Measurements from ENCODE around the gene FFAR1.

DNA sequence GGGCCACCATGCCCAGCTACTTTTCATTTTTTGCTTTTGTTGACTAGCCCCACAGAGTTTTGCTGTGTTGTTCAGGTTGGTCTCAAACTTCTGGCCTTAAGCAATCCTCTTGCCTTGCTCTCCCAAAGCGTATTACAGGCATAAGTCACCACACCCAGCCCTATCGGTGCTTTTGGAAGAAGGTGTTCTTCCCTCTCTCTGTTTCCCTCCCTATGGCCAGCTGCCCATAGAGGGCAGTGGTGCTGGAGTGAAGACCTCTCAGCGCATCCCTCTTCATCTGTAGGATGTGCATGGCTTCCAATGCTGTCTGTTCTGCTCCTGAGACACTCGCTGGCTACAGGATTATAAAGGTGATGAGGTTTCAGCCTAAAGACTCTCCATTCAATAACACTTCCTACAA, 20.1 kb upstream of the FFAR1 start:
- TF ChIP-seq, protein P1, sequence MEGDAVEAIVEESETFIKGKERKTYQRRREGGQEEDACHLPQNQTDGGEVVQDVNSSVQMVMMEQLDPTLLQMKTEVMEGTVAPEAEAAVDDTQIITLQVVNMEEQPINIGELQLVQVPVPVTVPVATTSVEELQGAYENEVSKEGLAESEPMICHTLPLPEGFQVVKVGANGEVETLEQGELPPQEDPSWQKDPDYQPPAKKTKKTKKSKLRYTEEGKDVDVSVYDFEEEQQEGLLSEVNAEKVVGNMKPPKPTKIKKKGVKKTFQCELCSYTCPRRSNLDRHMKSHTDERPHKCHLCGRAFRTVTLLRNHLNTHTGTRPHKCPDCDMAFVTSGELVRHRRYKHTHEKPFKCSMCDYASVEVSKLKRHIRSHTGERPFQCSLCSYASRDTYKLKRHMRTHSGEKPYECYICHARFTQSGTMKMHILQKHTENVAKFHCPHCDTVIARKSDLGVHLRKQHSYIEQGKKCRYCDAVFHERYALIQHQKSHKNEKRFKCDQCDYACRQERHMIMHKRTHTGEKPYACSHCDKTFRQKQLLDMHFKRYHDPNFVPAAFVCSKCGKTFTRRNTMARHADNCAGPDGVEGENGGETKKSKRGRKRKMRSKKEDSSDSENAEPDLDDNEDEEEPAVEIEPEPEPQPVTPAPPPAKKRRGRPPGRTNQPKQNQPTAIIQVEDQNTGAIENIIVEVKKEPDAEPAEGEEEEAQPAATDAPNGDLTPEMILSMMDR (conservative IDR thresholded peaks at IDR 0.05; ENCODE audit: low read depth in 2 of 2), result peak; percentile 58 to 66
- TF ChIP-seq POLR2AphosphoS5 (IDR thresholded peaks at IDR 0.05; ENCODE audit: low read depth), result no peak
- TF ChIP-seq EZH2phosphoT487 (IDR thresholded peaks at IDR 0.05; ENCODE audit: unreplicated experiment), result no peak
- TF ChIP-seq CREB1 (CRISPR knock-in tag; IDR thresholded peaks at IDR 0.05; ENCODE audit: low read depth), result no peak
- TF ChIP-seq, protein P2, sequence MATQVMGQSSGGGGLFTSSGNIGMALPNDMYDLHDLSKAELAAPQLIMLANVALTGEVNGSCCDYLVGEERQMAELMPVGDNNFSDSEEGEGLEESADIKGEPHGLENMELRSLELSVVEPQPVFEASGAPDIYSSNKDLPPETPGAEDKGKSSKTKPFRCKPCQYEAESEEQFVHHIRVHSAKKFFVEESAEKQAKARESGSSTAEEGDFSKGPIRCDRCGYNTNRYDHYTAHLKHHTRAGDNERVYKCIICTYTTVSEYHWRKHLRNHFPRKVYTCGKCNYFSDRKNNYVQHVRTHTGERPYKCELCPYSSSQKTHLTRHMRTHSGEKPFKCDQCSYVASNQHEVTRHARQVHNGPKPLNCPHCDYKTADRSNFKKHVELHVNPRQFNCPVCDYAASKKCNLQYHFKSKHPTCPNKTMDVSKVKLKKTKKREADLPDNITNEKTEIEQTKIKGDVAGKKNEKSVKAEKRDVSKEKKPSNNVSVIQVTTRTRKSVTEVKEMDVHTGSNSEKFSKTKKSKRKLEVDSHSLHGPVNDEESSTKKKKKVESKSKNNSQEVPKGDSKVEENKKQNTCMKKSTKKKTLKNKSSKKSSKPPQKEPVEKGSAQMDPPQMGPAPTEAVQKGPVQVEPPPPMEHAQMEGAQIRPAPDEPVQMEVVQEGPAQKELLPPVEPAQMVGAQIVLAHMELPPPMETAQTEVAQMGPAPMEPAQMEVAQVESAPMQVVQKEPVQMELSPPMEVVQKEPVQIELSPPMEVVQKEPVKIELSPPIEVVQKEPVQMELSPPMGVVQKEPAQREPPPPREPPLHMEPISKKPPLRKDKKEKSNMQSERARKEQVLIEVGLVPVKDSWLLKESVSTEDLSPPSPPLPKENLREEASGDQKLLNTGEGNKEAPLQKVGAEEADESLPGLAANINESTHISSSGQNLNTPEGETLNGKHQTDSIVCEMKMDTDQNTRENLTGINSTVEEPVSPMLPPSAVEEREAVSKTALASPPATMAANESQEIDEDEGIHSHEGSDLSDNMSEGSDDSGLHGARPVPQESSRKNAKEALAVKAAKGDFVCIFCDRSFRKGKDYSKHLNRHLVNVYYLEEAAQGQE (IDR thresholded peaks at IDR 0.05; ENCODE audit: unreplicated experiment), result no peak
- no peak for TF ChIP-seq EZH2 (IDR thresholded peaks at IDR 0.05; ENCODE audit: low read depth, unreplicated experiment)
- TF ChIP-seq ZNF114 (CRISPR knock-in tag; IDR thresholded peaks at IDR 0.05), result no peak
- TF ChIP-seq, protein P3, sequence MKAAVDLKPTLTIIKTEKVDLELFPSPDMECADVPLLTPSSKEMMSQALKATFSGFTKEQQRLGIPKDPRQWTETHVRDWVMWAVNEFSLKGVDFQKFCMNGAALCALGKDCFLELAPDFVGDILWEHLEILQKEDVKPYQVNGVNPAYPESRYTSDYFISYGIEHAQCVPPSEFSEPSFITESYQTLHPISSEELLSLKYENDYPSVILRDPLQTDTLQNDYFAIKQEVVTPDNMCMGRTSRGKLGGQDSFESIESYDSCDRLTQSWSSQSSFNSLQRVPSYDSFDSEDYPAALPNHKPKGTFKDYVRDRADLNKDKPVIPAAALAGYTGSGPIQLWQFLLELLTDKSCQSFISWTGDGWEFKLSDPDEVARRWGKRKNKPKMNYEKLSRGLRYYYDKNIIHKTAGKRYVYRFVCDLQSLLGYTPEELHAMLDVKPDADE (IDR thresholded peaks at IDR 0.05), result no peak
- TF ChIP-seq STAT1 (IDR thresholded peaks at IDR 0.05; ENCODE audit: unreplicated experiment), result no peak
- no peak for TF ChIP-seq ZNF462 (CRISPR knock-in tag; IDR thresholded peaks at IDR 0.05)
- no peak for TF ChIP-seq ZNF331 (CRISPR knock-in tag; IDR thresholded peaks at IDR 0.05; ENCODE audit: low read depth)
- TF ChIP-seq JUNB (IDR thresholded peaks at IDR 0.05; ENCODE audit: unreplicated experiment), result no peak
